Activated naive CD4-positive, alpha-beta T cell treated with Interleukin-2 at 50 U/mL for 16 hours (primary cell): ENCODE measurements around the gene TNFSF8.
A peak's percentile ranks its signal among the peaks of the same experiment; 100 is the strongest.

Experiments
- DNase-seq: peaks from one replicate; pipeline ENCODE4 v3.0.0-alpha.2; 2020

Gene TNFSF8

GRCh38 chr9:114930056-114930812 lies at the start of gene TNFSF8:
Gene TNFSF8 (minus strand): TSS chr9:114930591. CDS start chr9:114930303, 288 bp downstream.
- DNase-seq: peak; percentile 74

GRCh38 chr9:114973216-114973615 lies 42.8 kb upstream of the TNFSF8 start:
- DNase-seq: no peak

GRCh38 chr9:114972510-114973136 lies 42.2 kb upstream of the TNFSF8 start:
- DNase-seq: no peak

GRCh38 chr9:114969269-114969668 lies 38.9 kb upstream of the TNFSF8 start:
- DNase-seq: no peak

GRCh38 chr9:114968671-114969070 lies 38.3 kb upstream of the TNFSF8 start:
- no peak for DNase-seq

- no peak for DNase-seq
These were observed 35.2 kb upstream of the TNFSF8 start for GRCh38 chr9:114965564-114965963.

- no peak for DNase-seq
These were observed 32.4 kb upstream of the TNFSF8 start for GRCh38 chr9:114962809-114963208.

- no peak for DNase-seq
These were observed 29.9 kb upstream of the TNFSF8 start for GRCh38 chr9:114960276-114960675.

GRCh38 chr9:114958844-114959235 lies 28.4 kb upstream of the TNFSF8 start:
- no peak for DNase-seq

GRCh38 chr9:114958021-114958843 lies 27.8 kb upstream of the TNFSF8 start:
- peak; percentile 62 for DNase-seq

GRCh38 chr9:114957558-114957957 lies 27.2 kb upstream of the TNFSF8 start:
- DNase-seq: no peak

GRCh38 chr9:114954956-114955582 lies 24.7 kb upstream of the TNFSF8 start:
- no peak for DNase-seq

- no peak for DNase-seq
These were observed 23.6 kb upstream of the TNFSF8 start for GRCh38 chr9:114953959-114954358.

GRCh38 chr9:114953046-114953445 lies 22.7 kb upstream of the TNFSF8 start:
- no peak for DNase-seq

GRCh38 chr9:114950761-114951160 lies 20.4 kb upstream of the TNFSF8 start:
- DNase-seq: no peak

- no peak for DNase-seq
These were observed 16.7 kb upstream of the TNFSF8 start for GRCh38 chr9:114947058-114947457.

- DNase-seq: no peak
These were observed 15.4 kb upstream of the TNFSF8 start for GRCh38 chr9:114945616-114946412.

- no peak for DNase-seq
These were observed 11.0 kb upstream of the TNFSF8 start for GRCh38 chr9:114941376-114941775.

GRCh38 chr9:114938687-114939575 lies 8.5 kb upstream of the TNFSF8 start:
- DNase-seq: no peak

GRCh38 chr9:114937516-114937915 lies 7.1 kb upstream of the TNFSF8 start:
- no peak for DNase-seq

GRCh38 chr9:114936581-114936980 lies 6.2 kb upstream of the TNFSF8 start:
- no peak for DNase-seq
